IMR-90 (cell line): ENCODE measurements around the gene RXFP3.

ENCODE experiments used
- MAZ ChIP-seq: IDR thresholded peaks from 2 replicates; pipeline ENCODE4 v1.6.1; 2012; ENCODE audit warnings: low read depth, mild to moderate bottlenecking, low read length, improper control_type of control experiment, moderate library complexity, borderline replicate concordance
- RAD21 ChIP-seq: IDR thresholded peaks from 2 replicates; pipeline ENCODE4 v1.6.1; 2012; ENCODE audit warnings: low read length, improper control_type of control experiment
- TF ChIP-seq, protein P1 (sequence below): conservative IDR thresholded peaks from 2 replicates; pipeline ENCODE4 v1.5.1; 2012; ENCODE audit warnings: mild to moderate bottlenecking, low read depth, low read length, improper control_type of control experiment

DNA sequence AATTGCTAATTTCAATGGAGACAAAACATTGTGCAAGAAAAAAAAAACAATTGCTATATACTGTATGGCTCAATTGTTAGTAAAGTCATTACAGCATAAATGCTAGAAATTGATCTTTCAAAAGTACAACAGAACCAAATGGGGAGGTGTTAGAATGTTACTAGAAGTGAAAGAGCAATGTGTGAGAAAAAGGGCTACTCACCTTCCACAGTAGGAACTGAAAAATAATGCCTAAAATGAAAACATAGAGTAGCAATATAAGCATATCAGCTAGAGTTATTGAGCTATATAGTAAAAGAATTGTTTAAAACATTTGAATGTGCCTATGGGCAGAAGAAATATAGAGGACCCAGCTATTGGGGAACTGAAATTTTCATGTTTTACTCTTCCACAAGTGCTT is 10.9 kb upstream of the RXFP3 start:
- no peak for TF ChIP-seq RAD21
- TF ChIP-seq MAZ, result no peak
- TF ChIP-seq, protein P1, sequence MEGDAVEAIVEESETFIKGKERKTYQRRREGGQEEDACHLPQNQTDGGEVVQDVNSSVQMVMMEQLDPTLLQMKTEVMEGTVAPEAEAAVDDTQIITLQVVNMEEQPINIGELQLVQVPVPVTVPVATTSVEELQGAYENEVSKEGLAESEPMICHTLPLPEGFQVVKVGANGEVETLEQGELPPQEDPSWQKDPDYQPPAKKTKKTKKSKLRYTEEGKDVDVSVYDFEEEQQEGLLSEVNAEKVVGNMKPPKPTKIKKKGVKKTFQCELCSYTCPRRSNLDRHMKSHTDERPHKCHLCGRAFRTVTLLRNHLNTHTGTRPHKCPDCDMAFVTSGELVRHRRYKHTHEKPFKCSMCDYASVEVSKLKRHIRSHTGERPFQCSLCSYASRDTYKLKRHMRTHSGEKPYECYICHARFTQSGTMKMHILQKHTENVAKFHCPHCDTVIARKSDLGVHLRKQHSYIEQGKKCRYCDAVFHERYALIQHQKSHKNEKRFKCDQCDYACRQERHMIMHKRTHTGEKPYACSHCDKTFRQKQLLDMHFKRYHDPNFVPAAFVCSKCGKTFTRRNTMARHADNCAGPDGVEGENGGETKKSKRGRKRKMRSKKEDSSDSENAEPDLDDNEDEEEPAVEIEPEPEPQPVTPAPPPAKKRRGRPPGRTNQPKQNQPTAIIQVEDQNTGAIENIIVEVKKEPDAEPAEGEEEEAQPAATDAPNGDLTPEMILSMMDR, result no peak
